Neural cell (in vitro differentiated cells): ENCODE data around the gene OLFM1. TPM values are rescaled to one million over a fixed set of nuclear protein-coding genes. Genes with fewer than 3 reads are reported as not detected.

Experiments used
- H2AFZ ChIP-seq: fragments of 200-600, 300-800 bp; sonication (generic), shearing (Covaris generic); 2 replicates; pipeline ENCODE4 v1.6.0; 2014; ENCODE audit warnings: low read depth, mild to moderate bottlenecking, antibody characterized with exemption, low read length, moderate library complexity
- H3F3A ChIP-seq: fragments of 200-600 bp; shearing (Covaris generic); 2 replicates; pipeline ENCODE4 v1.6.1; 2016; ENCODE audit warnings: mild to moderate bottlenecking, moderate library complexity, mixed read lengths, antibody characterized with exemption, low read length; ENCODE audit not compliant: insufficient read depth, poor library complexity, severe bottlenecking
- H3K27ac ChIP-seq: fragments of 200-600, 300-800 bp; sonication (generic), shearing (Covaris generic); 2 replicates; pipeline ENCODE4 v1.5.1; 2014; ENCODE audit warnings: mild to moderate bottlenecking, low read length, moderate library complexity
- H3K27me3 ChIP-seq: fragments of 300-800, 200-600 bp; sonication (generic), shearing (Covaris generic); 2 replicates; pipeline ENCODE4 v1.6.0; 2014; ENCODE audit warnings: mild to moderate bottlenecking, low read depth, low read length, moderate library complexity; ENCODE audit not compliant: insufficient read depth
- H3K36me3 ChIP-seq: fragments of 300-800, 200-600 bp; sonication (generic), shearing (Covaris generic); 2 replicates; pipeline ENCODE4 v1.5.1; 2014; ENCODE audit warnings: mild to moderate bottlenecking, antibody characterized with exemption, low read length, moderate library complexity; ENCODE audit not compliant: insufficient read depth
- H3K4me2 ChIP-seq: fragments of 300-800, 200-600 bp; sonication (generic), shearing (Covaris generic); 2 replicates; pipeline ENCODE4 v1.6.0; 2014; ENCODE audit warnings: mild to moderate bottlenecking, low read length
- H3K4me3 ChIP-seq: fragments of 300-800, 200-600 bp; sonication (generic), shearing (Covaris generic); 2 replicates; pipeline ENCODE4 v1.5.1; 2014; ENCODE audit warnings: mild to moderate bottlenecking, low read length, moderate library complexity
- H3K79me2 ChIP-seq: fragments of 200-600 bp; shearing (Covaris generic); replicated peaks from 2 replicates; pipeline ENCODE4 v1.6.0; 2014; ENCODE audit warnings: mild to moderate bottlenecking, low read length, moderate library complexity; ENCODE audit not compliant: insufficient read depth
- H3K9ac ChIP-seq: fragments of 300-800, 200-600 bp; sonication (generic), shearing (Covaris generic); 2 replicates; pipeline ENCODE4 v1.6.1; 2016; ENCODE audit warnings: mild to moderate bottlenecking, low read length, mixed read lengths
- H3K9me2 ChIP-seq: fragments of 200-600 bp; shearing (Covaris generic); 2 replicates; pipeline ENCODE4 v1.6.1; 2016; ENCODE audit warnings: mild to moderate bottlenecking, low read length, mixed read lengths; ENCODE audit not compliant: insufficient read depth
- H3K9me3 ChIP-seq: fragments of 200-600, 300-800 bp; sonication (generic), shearing (Covaris generic); 2 replicates; pipeline ENCODE4 v1.6.1; 2016; ENCODE audit warnings: mild to moderate bottlenecking, mixed run types, low read length, moderate library complexity, mixed read lengths
- H4K20me1 ChIP-seq: fragments of 200-600 bp; shearing (Covaris generic); 2 replicates; pipeline ENCODE4 v1.6.1; 2016; ENCODE audit warnings: mild to moderate bottlenecking, mixed run types; ENCODE audit not compliant: insufficient read depth
- CTCF ChIP-seq: fragments of 450-650 bp; IDR thresholded peaks from 2 replicates; pipeline ENCODE4 v1.5.1; 2014; ENCODE audit warnings: antibody characterized with exemption, mild to moderate bottlenecking, moderate library complexity; ENCODE audit not compliant: poor library complexity, severe bottlenecking
- EP300 ChIP-seq: fragments of 450-650 bp; conservative IDR thresholded peaks from 2 replicates; pipeline ENCODE4 v1.6.1; 2014; ENCODE audit warnings: antibody characterized with exemption, mild to moderate bottlenecking, moderate library complexity; ENCODE audit not compliant: poor library complexity, severe bottlenecking
- EZH2 ChIP-seq: fragments of 200-600, 300-800 bp; shearing (Covaris generic), sonication (generic); IDR thresholded peaks from 2 replicates; pipeline ENCODE4 v1.6.1; 2014; ENCODE audit warnings: antibody characterized with exemption, low read length, borderline replicate concordance, mild to moderate bottlenecking; ENCODE audit not compliant: insufficient read depth, poor library complexity, severe bottlenecking
- MXI1 ChIP-seq: fragments of 450-650 bp; conservative IDR thresholded peaks from 2 replicates; pipeline ENCODE4 v1.6.1; 2014; ENCODE audit warnings: antibody characterized with exemption, mild to moderate bottlenecking; ENCODE audit not compliant: poor library complexity, severe bottlenecking
- POLR2AphosphoS5 ChIP-seq: IDR thresholded peaks from 2 replicates; pipeline ENCODE4 v1.6.1; 2012
- RAD21 ChIP-seq: fragments of 450-650 bp; conservative IDR thresholded peaks from 2 replicates; pipeline ENCODE4 v1.6.1; 2014; ENCODE audit warnings: antibody characterized with exemption, mild to moderate bottlenecking, moderate library complexity
- REST ChIP-seq: IDR thresholded peaks from 2 replicates; pipeline ENCODE4 v1.6.1; 2012; ENCODE audit warnings: borderline replicate concordance
- SMC3 ChIP-seq: fragments of 450-650 bp; conservative IDR thresholded peaks from 2 replicates; pipeline ENCODE4 v1.6.1; 2014; ENCODE audit warnings: antibody characterized with exemption, mild to moderate bottlenecking, moderate library complexity; ENCODE audit not compliant: poor library complexity
- TAF1 ChIP-seq: IDR thresholded peaks from 2 replicates; pipeline ENCODE4 v1.6.1; 2012; ENCODE audit warnings: low read depth
- polyA plus RNA-seq: library from polyadenylated mRNA; depleted of rRNA; stranded (reverse); fragments of >200 nt; gene quantifications from 2 replicates; pipeline ENCODE4 v1.2.3, GENCODE V29; 2014

Gene OLFM1
- polyA plus RNA-seq, 1 donor from 2014 or later: 102 TPM

GRCh38 chr9:135130207-135130976, 42.9 kb downstream of the OLFM1 start:
- no peaks in the 10 kb centered on the region for H3K9me2 ChIP-seq
- H3K36me3 ChIP-seq: no peaks in the 10 kb centered on the region
- H4K20me1 ChIP-seq: no peaks in the 10 kb centered on the region
- H3F3A ChIP-seq: no peaks in the 10 kb centered on the region
- H3K4me2 ChIP-seq: no peak overlapping the region
- no peak overlapping the region for H3K4me3 ChIP-seq
- H3K79me2 ChIP-seq: no peaks in the 10 kb centered on the region
- H2AFZ ChIP-seq: no peak overlapping the region
- H3K27me3 ChIP-seq: no peaks in the 10 kb centered on the region
- H3K9me3 ChIP-seq: no peaks in the 10 kb centered on the region
- H3K27ac ChIP-seq: no peak overlapping the region
- no peak for TF ChIP-seq REST
- no peak for TF ChIP-seq SMC3
- no peak for TF ChIP-seq MXI1
- TF ChIP-seq EZH2: no peak
- H3K9ac ChIP-seq: no peak overlapping the region

GRCh38 chr9:135131488-135131887, 44.0 kb downstream of the OLFM1 start:
- H3K9ac ChIP-seq: no peak overlapping the region
- no peaks in the 10 kb centered on the region for H3K27me3 ChIP-seq

GRCh38 chr9:135132008-135132407, 44.5 kb downstream of the OLFM1 start:
- H3K27ac ChIP-seq: no peak overlapping the region
- no peaks in the 10 kb centered on the region for H3K79me2 ChIP-seq
- no peaks in the 10 kb centered on the region for H3K27me3 ChIP-seq
- H3K9ac ChIP-seq: no peak overlapping the region
- no peak overlapping the region for H2AFZ ChIP-seq
- no peaks in the 10 kb centered on the region for H3K36me3 ChIP-seq
- no peaks in the 10 kb centered on the region for H4K20me1 ChIP-seq
- no peaks in the 10 kb centered on the region for H3K9me3 ChIP-seq
- no peak overlapping the region for H3K4me2 ChIP-seq
- H3K9me2 ChIP-seq: no peaks in the 10 kb centered on the region
- TF ChIP-seq POLR2AphosphoS5: no peak
- no peak for TF ChIP-seq MXI1
- TF ChIP-seq REST: no peak
- no peak for TF ChIP-seq SMC3
- no peak for TF ChIP-seq EP300
- no peak for TF ChIP-seq TAF1
- no peak for TF ChIP-seq RAD21
- TF ChIP-seq CTCF: no peak
- no peak for TF ChIP-seq EZH2
- H3K4me3 ChIP-seq: no peak overlapping the region
- no peaks in the 10 kb centered on the region for H3F3A ChIP-seq

More at GRCh38 chr9:135131488-135131887, 44.0 kb downstream of the OLFM1 start:
- Histone ChIP-seq H3K27ac (no peak overlapping the region), H2AFZ (no peak overlapping the region), H3K4me2 (no peak overlapping the region), H3K36me3 (no peaks in the 10 kb centered on the region), H4K20me1 (no peaks in the 10 kb centered on the region), H3K4me3 (no peak overlapping the region), H3K79me2 (no peaks in the 10 kb centered on the region), H3K9me2 (no peaks in the 10 kb centered on the region), H3F3A (no peaks in the 10 kb centered on the region), H3K9me3 (no peaks in the 10 kb centered on the region)
- TF ChIP-seq POLR2AphosphoS5: no peak
- TF ChIP-seq SMC3: no peak
- no peak for TF ChIP-seq EZH2
- TF ChIP-seq EP300: no peak
- TF ChIP-seq RAD21: no peak
- TF ChIP-seq TAF1: no peak
